Esophagus muscularis mucosa (tissue), 4 donors: ENCODE data around the gene CTDP1.

Source experiments
- CTCF ChIP-seq, 3 experiments: fragments of 200-600 bp in 2 of 3; fragments of 450-650 bp in 1 of 3; sonication (generic) in 2 of 3; IDR thresholded peaks; one replicate each; pipeline ENCODE4 v1.5.1; 2017 to 2019; ENCODE audit warnings: antibody characterized with exemption in 3 of 3, mild to moderate bottlenecking in 2 of 3, moderate library complexity in 1 of 3
- EP300 ChIP-seq: sonication (generic); formaldehyde crosslinking; IDR thresholded peaks from one replicate; pipeline ENCODE4 v1.6.1; 2017; ENCODE audit warnings: antibody characterized with exemption
- POLR2A ChIP-seq: fragments of 450-650 bp; IDR thresholded peaks from one replicate; pipeline ENCODE4 v1.6.1; 2017; ENCODE audit warnings: antibody characterized with exemption, moderate library complexity, mild to moderate bottlenecking, low read depth
- POLR2AphosphoS5 ChIP-seq, 2 donors: sonication (generic); formaldehyde crosslinking; IDR thresholded peaks; one replicate each; pipeline ENCODE4 v1.6.1; 2017; ENCODE audit warnings: antibody characterized with exemption in 2 of 2

DNA sequence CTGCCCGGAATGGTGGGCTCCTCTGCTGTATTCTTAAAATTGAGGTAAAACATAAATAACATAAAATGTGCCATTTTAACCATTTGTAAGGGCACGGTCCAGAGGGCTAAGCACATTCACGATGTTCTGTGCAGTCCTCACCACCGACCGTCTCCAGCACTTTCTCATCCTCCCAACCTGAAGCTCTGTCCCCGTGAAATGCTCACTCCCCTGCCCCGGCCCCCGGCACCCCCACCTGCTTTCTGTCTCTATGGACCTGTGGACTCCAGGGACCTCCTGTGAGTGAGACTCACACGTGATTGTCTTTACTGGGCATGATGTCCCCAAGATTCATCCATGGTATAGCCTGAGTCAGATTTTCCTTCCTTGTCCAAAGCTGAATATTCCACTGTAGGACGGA lies 38.7 kb upstream of the CTDP1 start:
- no peak for TF ChIP-seq CTCF (IDR thresholded peaks at IDR 0.05)
- TF ChIP-seq POLR2A: no peak
- TF ChIP-seq POLR2AphosphoS5 (IDR thresholded peaks at IDR 0.05): no peak
- TF ChIP-seq EP300: no peak
